Stomach (tissue), 4 donors: ENCODE data around the gene KRTAP10-4.

Source experiments
- POLR2A ChIP-seq, 4 donors: fragments of 450-650 bp; IDR thresholded peaks; one replicate each; pipeline ENCODE4 v1.6.1; 2016; ENCODE audit warnings: antibody characterized with exemption in 4 of 4, control low read depth in 2 of 4, mild to moderate bottlenecking in 1 of 4, moderate library complexity in 1 of 4
- TF ChIP-seq, protein P1 (sequence below), 7 experiments: fragments of 450-650 bp in 4 of 7; fragments of 200-600 bp in 3 of 7; sonication (generic) in 3 of 7; IDR thresholded peaks; one replicate each; pipeline ENCODE4 v1.5.1; 2016 to 2019; ENCODE audit warnings: antibody characterized with exemption in 7 of 7, control low read depth in 2 of 7, mild to moderate bottlenecking in 1 of 7

DNA sequence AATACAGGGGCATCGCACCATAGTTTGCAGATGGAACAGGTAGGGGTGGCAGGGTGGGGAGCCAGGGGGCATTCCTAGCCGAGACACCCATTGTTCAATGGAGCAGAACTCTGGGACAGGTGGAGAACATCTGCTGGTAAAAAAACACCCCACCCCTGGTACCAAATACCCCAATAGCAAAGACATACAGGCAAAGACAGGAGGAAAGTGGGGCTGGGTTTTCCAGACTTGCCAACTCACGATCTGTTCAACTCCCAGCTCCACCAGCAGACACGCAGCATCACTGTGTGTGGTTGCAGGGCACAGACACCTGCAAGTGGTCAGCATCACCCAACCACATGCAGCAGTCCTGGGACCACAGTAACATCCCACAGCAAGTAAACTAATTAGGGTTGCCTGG lies 38.0 kb downstream of the KRTAP10-4 start:
- TF ChIP-seq, protein P1, sequence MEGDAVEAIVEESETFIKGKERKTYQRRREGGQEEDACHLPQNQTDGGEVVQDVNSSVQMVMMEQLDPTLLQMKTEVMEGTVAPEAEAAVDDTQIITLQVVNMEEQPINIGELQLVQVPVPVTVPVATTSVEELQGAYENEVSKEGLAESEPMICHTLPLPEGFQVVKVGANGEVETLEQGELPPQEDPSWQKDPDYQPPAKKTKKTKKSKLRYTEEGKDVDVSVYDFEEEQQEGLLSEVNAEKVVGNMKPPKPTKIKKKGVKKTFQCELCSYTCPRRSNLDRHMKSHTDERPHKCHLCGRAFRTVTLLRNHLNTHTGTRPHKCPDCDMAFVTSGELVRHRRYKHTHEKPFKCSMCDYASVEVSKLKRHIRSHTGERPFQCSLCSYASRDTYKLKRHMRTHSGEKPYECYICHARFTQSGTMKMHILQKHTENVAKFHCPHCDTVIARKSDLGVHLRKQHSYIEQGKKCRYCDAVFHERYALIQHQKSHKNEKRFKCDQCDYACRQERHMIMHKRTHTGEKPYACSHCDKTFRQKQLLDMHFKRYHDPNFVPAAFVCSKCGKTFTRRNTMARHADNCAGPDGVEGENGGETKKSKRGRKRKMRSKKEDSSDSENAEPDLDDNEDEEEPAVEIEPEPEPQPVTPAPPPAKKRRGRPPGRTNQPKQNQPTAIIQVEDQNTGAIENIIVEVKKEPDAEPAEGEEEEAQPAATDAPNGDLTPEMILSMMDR (IDR thresholded peaks at IDR 0.05): no peak
- no peak for TF ChIP-seq POLR2A (IDR thresholded peaks at IDR 0.05)
